ENCODE results near the gene TTC8.
"Not testable (repeated sequence)": the region's sequence is repeated elsewhere in the genome, so short reads cannot be mapped to it uniquely, and the experiment has no call there.

TTC8 gene

GRCh38 chr14:88824314-88825077 lies at the start of gene TTC8:
Gene TTC8 (plus strand): TSS chr14:88824651. CDS start chr14:88824708, 57 bp downstream.
- Histone ChIP-seq H3K36me3 (ENCODE audit: insufficient read depth, low read length) (no peaks in the 10 kb centered on the region), H3K9ac (ENCODE audit: low read depth, low read length) (peak within 1 kb of the TSS; percentile 77), H3K4me1 (ENCODE audit: insufficient read depth, low read length) (no peaks in the 10 kb centered on the region), H3K9me3 (ENCODE audit: control insufficient read depth, insufficient read depth, low read length) (no peaks in the 10 kb centered on the region)

GRCh38 chr14:88775532-88775931 lies 48.9 kb upstream of the TTC8 start:
- no peak overlapping the region for H3K9ac ChIP-seq (ENCODE audit: low read depth, low read length)

GRCh38 chr14:88785911-88786310 lies 38.5 kb upstream of the TTC8 start:
- H3K4me1 ChIP-seq (ENCODE audit: insufficient read depth, low read length) = no peaks in the 10 kb centered on the region
- no peaks in the 10 kb centered on the region for H3K36me3 ChIP-seq (ENCODE audit: insufficient read depth, low read length)
- peaks cover 8% of the 10 kb centered on the region; the same call in 1 of the 2 replicates for H3K9me3 ChIP-seq (ENCODE audit: control insufficient read depth, insufficient read depth, low read length)

More at GRCh38 chr14:88775532-88775931, 48.9 kb upstream of the TTC8 start:
- H3K4me1 ChIP-seq (ENCODE audit: insufficient read depth, low read length) = no peaks in the 10 kb centered on the region
- no peaks in the 10 kb centered on the region for H3K9me3 ChIP-seq (ENCODE audit: control insufficient read depth, insufficient read depth, low read length)
- H3K36me3 ChIP-seq (ENCODE audit: insufficient read depth, low read length) = no peaks in the 10 kb centered on the region

DNA sequence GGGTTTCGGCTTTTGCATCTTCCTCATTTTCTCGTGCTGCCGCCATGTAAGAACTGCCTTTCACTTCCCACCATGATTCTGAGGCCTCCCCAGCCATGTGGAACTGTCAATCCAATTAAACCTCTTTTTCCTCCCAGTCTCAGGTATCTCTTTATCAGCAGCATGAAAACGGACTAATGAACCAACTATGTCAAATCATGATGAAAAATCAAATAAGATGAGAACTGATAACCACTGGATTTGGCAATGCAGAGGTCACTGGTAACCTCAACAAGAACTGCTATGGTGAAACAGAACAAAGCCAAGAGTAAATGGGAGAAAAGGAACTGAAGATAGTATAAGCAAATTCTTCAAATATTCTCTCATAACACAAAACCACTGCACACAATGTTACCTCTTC lies 37.7 kb upstream of the TTC8 start:
- H3K36me3 ChIP-seq (ENCODE audit: insufficient read depth, low read length) = no peaks in the 10 kb centered on the region
- H3K9me3 ChIP-seq (ENCODE audit: control insufficient read depth, insufficient read depth, low read length) = peaks cover 8% of the 10 kb centered on the region; the same call in 1 of the 2 replicates
- no peak overlapping the region for H3K9ac ChIP-seq (ENCODE audit: low read depth, low read length)
- H3K4me1 ChIP-seq (ENCODE audit: insufficient read depth, low read length) = no peaks in the 10 kb centered on the region

More at GRCh38 chr14:88785911-88786310, 38.5 kb upstream of the TTC8 start:
- no peak overlapping the region for H3K9ac ChIP-seq (ENCODE audit: low read depth, low read length)

GRCh38 chr14:88789573-88789972 lies 34.9 kb upstream of the TTC8 start:
- not testable (repeated sequence) for H3K4me1 ChIP-seq (ENCODE audit: insufficient read depth, low read length); H3K9me3 ChIP-seq (ENCODE audit: control insufficient read depth, insufficient read depth, low read length); H3K9ac ChIP-seq (ENCODE audit: low read depth, low read length); H3K36me3 ChIP-seq (ENCODE audit: insufficient read depth, low read length)

DNA sequence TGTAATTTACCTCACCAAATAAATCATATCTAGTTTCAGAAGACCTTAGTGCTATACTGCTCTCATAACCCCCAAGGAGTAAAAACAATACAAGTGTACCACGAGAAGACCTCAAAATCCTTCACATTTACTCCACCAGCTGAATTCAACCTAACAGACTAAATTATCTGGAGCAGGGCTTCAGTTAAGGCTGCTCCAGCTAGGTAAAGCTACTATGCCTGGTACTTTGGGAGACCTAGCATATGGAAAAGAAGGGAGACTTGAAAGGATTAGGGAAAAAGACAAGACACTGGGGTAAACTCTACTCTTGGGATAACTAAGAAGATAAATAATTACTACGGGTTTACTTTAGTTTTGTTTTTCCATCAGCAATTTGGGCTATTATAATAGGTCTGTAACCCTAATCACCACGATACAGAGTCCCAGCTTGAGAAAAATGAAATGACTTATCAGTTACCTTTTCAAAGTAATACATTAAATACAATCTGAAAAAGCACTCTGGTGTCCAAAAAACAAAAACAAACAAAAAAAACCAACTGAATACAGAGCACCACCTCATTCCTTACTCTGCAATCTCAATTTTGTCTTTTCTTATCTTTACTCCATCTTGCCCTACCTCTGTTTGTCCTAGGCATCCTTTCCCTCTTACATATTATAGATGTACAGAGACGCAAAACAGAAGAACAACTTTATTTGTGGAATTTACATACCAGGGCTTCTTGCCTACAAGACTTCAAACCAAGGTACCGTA lies 33.8 kb upstream of the TTC8 start:
- no peaks in the 10 kb centered on the region for H3K36me3 ChIP-seq (ENCODE audit: insufficient read depth, low read length)
- H3K9ac ChIP-seq (ENCODE audit: low read depth, low read length) = no peak overlapping the region
- H3K9me3 ChIP-seq (ENCODE audit: control insufficient read depth, insufficient read depth, low read length) = no peaks in the 10 kb centered on the region
- no peaks in the 10 kb centered on the region for H3K4me1 ChIP-seq (ENCODE audit: insufficient read depth, low read length)

DNA sequence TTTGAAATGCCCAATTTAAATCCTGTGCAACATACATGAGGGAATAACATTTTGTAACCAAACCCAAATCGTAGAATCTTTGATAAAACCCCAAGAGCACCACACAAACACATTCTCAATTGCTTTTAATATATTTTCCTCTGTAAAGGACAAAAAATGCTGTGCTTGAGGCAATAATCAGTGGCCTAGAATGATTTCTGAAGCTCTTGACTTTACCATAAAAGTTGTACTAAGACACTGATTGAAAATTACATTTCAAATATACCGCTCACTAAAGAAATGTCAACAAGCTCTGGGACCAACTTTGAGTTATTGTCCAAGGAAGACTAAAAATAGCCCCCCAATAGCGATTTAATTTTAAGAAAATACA lies 33.2 kb upstream of the TTC8 start:
- Histone ChIP-seq H3K9ac (ENCODE audit: low read depth, low read length) (no peak overlapping the region), H3K36me3 (ENCODE audit: insufficient read depth, low read length) (no peaks in the 10 kb centered on the region), H3K9me3 (ENCODE audit: control insufficient read depth, insufficient read depth, low read length) (no peaks in the 10 kb centered on the region), H3K4me1 (ENCODE audit: insufficient read depth, low read length) (no peaks in the 10 kb centered on the region)

GRCh38 chr14:88791629-88792472 lies 32.6 kb upstream of the TTC8 start:
- no peaks in the 10 kb centered on the region for H3K4me1 ChIP-seq (ENCODE audit: insufficient read depth, low read length)
- peak overlapping the region; percentile 53 for H3K9ac ChIP-seq (ENCODE audit: low read depth, low read length)
- H3K36me3 ChIP-seq (ENCODE audit: insufficient read depth, low read length) = no peaks in the 10 kb centered on the region

GRCh38 chr14:88792473-88793258 lies 31.8 kb upstream of the TTC8 start, which contains the start of gene EML5:
Gene EML5 (minus strand): TSS chr14:88792953. CDS start chr14:88792503, 450 bp downstream.
- H3K9me3 ChIP-seq (ENCODE audit: control insufficient read depth, insufficient read depth, low read length) = no peaks in the 10 kb centered on the region

More at GRCh38 chr14:88791629-88792472, 32.6 kb upstream of the TTC8 start:
- no peaks in the 10 kb centered on the region for H3K9me3 ChIP-seq (ENCODE audit: control insufficient read depth, insufficient read depth, low read length)

DNA sequence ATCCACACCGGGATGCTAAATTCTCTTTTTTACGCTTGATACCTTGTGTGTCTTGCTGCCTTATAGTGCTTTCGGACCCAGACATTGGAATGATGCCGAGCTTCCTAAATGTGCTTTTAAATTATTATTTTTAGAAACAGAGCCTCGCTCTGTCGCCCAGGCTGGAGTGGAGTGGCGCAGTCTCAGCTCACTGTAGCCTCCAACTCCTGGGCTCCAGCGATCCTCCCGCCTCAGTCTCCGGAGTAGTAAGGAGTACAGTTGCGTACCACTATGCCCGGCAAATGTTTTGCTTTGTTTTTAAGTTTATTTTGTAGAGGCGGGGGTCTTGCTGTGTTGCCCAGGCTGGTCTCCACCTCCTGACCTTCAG lies 31.2 kb upstream of the TTC8 start:
- Histone ChIP-seq H3K9me3 (ENCODE audit: control insufficient read depth, insufficient read depth, low read length) (no peaks in the 10 kb centered on the region), H3K4me1 (ENCODE audit: insufficient read depth, low read length) (no peaks in the 10 kb centered on the region), H3K9ac (ENCODE audit: low read depth, low read length) (peak overlapping the region; percentile 53), H3K36me3 (ENCODE audit: insufficient read depth, low read length) (no peaks in the 10 kb centered on the region)

More at GRCh38 chr14:88792473-88793258, 31.8 kb upstream of the TTC8 start, which contains the start of gene EML5:
- H3K36me3 ChIP-seq (ENCODE audit: insufficient read depth, low read length) = no peaks in the 10 kb centered on the region
- no peaks in the 10 kb centered on the region for H3K4me1 ChIP-seq (ENCODE audit: insufficient read depth, low read length)
- H3K9ac ChIP-seq (ENCODE audit: low read depth, low read length) = peak within 1 kb of the TSS; percentile 53

- Histone ChIP-seq H3K36me3 (ENCODE audit: insufficient read depth, low read length) (no peaks in the 10 kb centered on the region), H3K4me1 (ENCODE audit: insufficient read depth, low read length) (no peaks in the 10 kb centered on the region), H3K9me3 (ENCODE audit: control insufficient read depth, insufficient read depth, low read length) (no peaks in the 10 kb centered on the region), H3K9ac (ENCODE audit: low read depth, low read length) (no peak overlapping the region)
These were observed 26.3 kb upstream of the TTC8 start for GRCh38 chr14:88798156-88798555.

GRCh38 chr14:88799522-88799921 lies 24.9 kb upstream of the TTC8 start:
- no peaks in the 10 kb centered on the region for H3K9me3 ChIP-seq (ENCODE audit: control insufficient read depth, insufficient read depth, low read length)
- H3K36me3 ChIP-seq (ENCODE audit: insufficient read depth, low read length) = no peaks in the 10 kb centered on the region
- H3K9ac ChIP-seq (ENCODE audit: low read depth, low read length) = no peak overlapping the region
- H3K4me1 ChIP-seq (ENCODE audit: insufficient read depth, low read length) = no peaks in the 10 kb centered on the region

- H3K9me3 ChIP-seq (ENCODE audit: control insufficient read depth, insufficient read depth, low read length) = no peaks in the 10 kb centered on the region
- H3K9ac ChIP-seq (ENCODE audit: low read depth, low read length) = no peak overlapping the region
- H3K4me1 ChIP-seq (ENCODE audit: insufficient read depth, low read length) = no peaks in the 10 kb centered on the region
- no peaks in the 10 kb centered on the region for H3K36me3 ChIP-seq (ENCODE audit: insufficient read depth, low read length)
These were observed 21.9 kb upstream of the TTC8 start for GRCh38 chr14:88802596-88802995.

Measured in ES-I3 (cell line).